ENCODE data around the gene NPC1. TPM values are rescaled to one million over a fixed set of nuclear protein-coding genes. Genes with fewer than 3 reads are reported as not detected.

NPC1 gene
- total RNA-seq, 1 donor from 2014 or later: 48.0 TPM

DNA sequence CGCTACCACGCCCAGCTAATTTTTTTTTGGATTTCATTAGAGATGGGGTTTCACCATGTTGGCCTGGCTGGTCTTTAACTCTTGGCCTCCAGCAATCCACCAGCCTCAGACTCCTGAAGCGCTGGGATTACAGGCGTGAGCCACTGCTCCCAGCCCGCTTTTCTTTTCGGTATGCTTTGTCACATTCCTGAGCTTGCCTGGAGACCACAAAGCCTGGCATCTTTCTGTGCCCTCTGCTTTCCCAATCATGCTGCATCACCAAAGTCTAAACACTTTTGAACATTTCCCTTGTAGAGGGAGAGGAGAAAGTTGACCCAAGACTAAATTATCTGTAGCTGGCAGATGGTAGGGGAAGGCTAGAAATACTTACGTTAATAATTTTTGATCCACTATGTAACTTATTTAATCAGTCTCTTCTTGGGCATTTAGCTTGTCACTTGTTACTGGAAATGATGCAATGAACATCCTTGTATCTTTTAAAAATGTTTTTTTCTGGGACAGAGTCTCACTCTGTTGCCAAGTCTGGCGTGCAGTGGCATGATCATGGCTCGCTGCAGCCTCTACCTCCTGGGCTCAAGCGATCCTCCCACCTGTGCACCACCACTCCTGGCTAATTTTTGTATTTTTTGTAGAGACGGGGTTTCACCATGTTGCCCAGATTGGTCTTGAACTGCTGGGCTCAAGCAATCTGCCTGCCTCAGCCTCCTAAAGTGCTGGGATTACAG, 2.7 kb upstream of the NPC1 start:
- H3K9me3 ChIP-seq (ENCODE audit: control insufficient read depth in 3 of 3, low read length in 3 of 3): no peaks in the 10 kb centered on the region
- no peak overlapping the region for H3K27ac ChIP-seq (ENCODE audit: low read depth, low read length)
- peaks cover 0 to 6% (median 0%) of the 10 kb centered on the region in 3 donors for H3K27me3 ChIP-seq (ENCODE audit: control insufficient read depth in 3 of 3, insufficient read depth in 3 of 3, low read length in 3 of 3)
- H3K9ac ChIP-seq (ENCODE audit: low read depth in 1 of 3, low read length in 3 of 3): no peak overlapping the region
- H3K4me1 ChIP-seq (ENCODE audit: control insufficient read depth in 3 of 3, insufficient read depth in 3 of 3, low read length in 3 of 3): peaks cover 15 to 17% (median 16%) of the 10 kb centered on the region in 3 donors
- H3K36me3 ChIP-seq (ENCODE audit: control insufficient read depth in 3 of 3, insufficient read depth in 3 of 3, low read length in 3 of 3): no peaks in the 10 kb centered on the region
- H3K4me3 ChIP-seq (ENCODE audit: low read length in 3 of 3): no peak overlapping the region

DNA sequence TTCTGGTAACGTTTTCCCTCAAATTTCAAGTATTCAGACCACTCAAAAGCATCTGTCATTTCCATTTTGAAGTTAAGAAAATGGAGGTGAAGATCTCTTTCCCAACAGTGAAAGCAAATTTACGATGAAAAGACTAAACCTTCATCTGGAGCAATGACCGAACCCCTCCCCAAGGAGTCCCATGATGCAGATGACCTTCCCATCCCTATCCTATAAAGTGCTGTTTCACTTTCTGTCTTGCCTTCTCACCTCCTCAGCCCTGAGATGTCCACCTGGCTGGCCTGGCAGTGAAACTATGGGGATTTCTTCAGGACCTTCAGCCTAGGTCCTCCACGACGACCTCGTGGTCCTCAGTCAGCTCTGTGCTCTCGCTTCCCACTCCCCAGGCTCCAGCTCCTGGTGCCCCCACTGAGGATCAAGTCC, 925 bp upstream of the NPC1 start:
- Histone ChIP-seq H3K9me3 (ENCODE audit: control insufficient read depth in 3 of 3, low read length in 3 of 3) (no peaks in the 10 kb centered on the region), H3K27me3 (ENCODE audit: control insufficient read depth in 3 of 3, insufficient read depth in 3 of 3, low read length in 3 of 3) (peaks cover 0 to 3% (median 0%) of the 10 kb centered on the region in 3 donors), H3K9ac (ENCODE audit: low read depth in 1 of 3, low read length in 3 of 3) (peak overlapping the region; percentile 30 to 60 (median 42)), H3K4me1 (ENCODE audit: control insufficient read depth in 3 of 3, insufficient read depth in 3 of 3, low read length in 3 of 3) (peaks cover 15 to 17% (median 16%) of the 10 kb centered on the region in 3 donors), H3K36me3 (ENCODE audit: control insufficient read depth in 3 of 3, insufficient read depth in 3 of 3, low read length in 3 of 3) (no peaks in the 10 kb centered on the region), H3K4me3 (ENCODE audit: low read length in 3 of 3) (peak overlapping the region; percentile 45 to 93 (median 69)), H3K27ac (ENCODE audit: low read depth, low read length) (peak overlapping the region; percentile 100)

DNA sequence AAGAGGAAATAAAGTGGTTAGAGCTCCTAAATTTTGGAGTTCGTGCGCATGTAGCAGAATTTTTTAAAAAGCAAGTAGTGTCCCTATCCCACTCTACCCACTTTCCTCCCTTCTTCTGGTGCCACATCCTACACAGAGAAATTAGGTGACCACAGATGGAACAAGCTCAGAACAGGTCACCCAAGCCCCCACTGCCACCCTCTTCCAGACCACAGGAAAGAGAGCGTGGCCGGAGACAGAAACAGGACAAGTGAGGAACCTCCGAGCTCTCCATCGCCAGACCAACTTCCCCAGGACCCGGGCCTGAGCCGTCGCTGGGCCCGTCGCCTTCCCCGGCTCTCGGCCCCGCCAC, 433 bp downstream of the NPC1 start:
- H3K9ac ChIP-seq (ENCODE audit: low read depth in 1 of 3, low read length in 3 of 3): peak overlapping the region; percentile 94 to 98 (median 97)
- H3K4me1 ChIP-seq (ENCODE audit: control insufficient read depth in 3 of 3, insufficient read depth in 3 of 3, low read length in 3 of 3): peaks cover 15 to 17% (median 16%) of the 10 kb centered on the region in 3 donors
- no peaks in the 10 kb centered on the region for H3K36me3 ChIP-seq (ENCODE audit: control insufficient read depth in 3 of 3, insufficient read depth in 3 of 3, low read length in 3 of 3)
- H3K4me3 ChIP-seq (ENCODE audit: low read length in 3 of 3): peak overlapping the region; percentile 89 to 93 (median 90)
- no peaks in the 10 kb centered on the region for H3K9me3 ChIP-seq (ENCODE audit: control insufficient read depth in 3 of 3, low read length in 3 of 3)
- peaks cover 0 to 3% (median 0%) of the 10 kb centered on the region in 3 donors for H3K27me3 ChIP-seq (ENCODE audit: control insufficient read depth in 3 of 3, insufficient read depth in 3 of 3, low read length in 3 of 3)
- H3K27ac ChIP-seq (ENCODE audit: low read depth, low read length): peak overlapping the region; percentile 100

DNA sequence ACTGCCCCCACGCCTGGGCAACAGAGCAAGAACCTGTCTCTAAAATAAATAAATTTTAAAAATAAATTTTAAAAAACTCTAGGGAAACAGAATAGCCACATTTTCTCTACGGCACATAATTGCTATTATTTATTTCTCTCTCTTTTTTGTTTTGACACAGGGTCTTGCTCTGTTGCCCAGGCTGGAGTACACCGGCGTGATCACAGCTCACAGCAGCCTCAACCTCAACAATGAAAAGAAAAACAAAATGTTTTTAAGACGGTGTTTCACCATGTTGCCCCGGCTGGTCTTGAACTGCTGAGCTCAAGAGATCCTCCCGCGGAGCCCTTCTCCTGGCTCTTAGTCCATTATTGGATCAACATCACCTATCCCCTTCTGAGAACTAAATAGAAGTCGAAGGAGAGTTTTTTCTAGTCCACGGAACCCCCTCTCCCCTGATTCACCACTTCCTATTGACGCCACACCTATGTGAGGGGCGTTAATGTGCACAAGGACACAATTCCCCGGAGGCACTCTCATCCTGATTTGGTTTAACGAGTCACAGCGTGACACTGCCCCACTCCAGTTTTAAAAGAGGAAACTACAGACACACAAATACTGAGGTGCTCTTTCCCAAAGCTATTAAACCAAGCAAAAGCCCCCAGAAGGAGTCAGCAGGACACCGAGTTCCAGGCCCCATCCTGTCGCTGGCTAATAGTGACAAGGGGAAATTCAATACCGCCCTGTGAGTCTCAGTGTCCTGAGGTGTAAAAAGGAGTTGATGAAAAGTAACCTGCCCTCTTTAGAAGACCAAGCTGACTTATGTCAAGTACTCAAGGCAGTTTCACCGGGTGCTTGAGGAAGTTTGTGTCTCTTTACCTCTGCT, 1.1 kb downstream of the NPC1 start:
- Histone ChIP-seq H3K27ac (ENCODE audit: low read depth, low read length) (peak overlapping the region; percentile 100), H3K9ac (ENCODE audit: low read depth in 1 of 3, low read length in 3 of 3) (peak overlapping the region; percentile 94 to 98 (median 97)), H3K27me3 (ENCODE audit: control insufficient read depth in 3 of 3, insufficient read depth in 3 of 3, low read length in 3 of 3) (peaks cover 0 to 3% (median 0%) of the 10 kb centered on the region in 3 donors), H3K9me3 (ENCODE audit: control insufficient read depth in 3 of 3, low read length in 3 of 3) (no peaks in the 10 kb centered on the region), H3K4me3 (ENCODE audit: low read length in 3 of 3) (peak overlapping the region; percentile 89 to 93 (median 90)), H3K4me1 (ENCODE audit: control insufficient read depth in 3 of 3, insufficient read depth in 3 of 3, low read length in 3 of 3) (peaks cover 15 to 20% (median 17%) of the 10 kb centered on the region in 3 donors), H3K36me3 (ENCODE audit: control insufficient read depth in 3 of 3, insufficient read depth in 3 of 3, low read length in 3 of 3) (peaks cover 0 to 2% (median 0%) of the 10 kb centered on the region in 3 donors)

DNA sequence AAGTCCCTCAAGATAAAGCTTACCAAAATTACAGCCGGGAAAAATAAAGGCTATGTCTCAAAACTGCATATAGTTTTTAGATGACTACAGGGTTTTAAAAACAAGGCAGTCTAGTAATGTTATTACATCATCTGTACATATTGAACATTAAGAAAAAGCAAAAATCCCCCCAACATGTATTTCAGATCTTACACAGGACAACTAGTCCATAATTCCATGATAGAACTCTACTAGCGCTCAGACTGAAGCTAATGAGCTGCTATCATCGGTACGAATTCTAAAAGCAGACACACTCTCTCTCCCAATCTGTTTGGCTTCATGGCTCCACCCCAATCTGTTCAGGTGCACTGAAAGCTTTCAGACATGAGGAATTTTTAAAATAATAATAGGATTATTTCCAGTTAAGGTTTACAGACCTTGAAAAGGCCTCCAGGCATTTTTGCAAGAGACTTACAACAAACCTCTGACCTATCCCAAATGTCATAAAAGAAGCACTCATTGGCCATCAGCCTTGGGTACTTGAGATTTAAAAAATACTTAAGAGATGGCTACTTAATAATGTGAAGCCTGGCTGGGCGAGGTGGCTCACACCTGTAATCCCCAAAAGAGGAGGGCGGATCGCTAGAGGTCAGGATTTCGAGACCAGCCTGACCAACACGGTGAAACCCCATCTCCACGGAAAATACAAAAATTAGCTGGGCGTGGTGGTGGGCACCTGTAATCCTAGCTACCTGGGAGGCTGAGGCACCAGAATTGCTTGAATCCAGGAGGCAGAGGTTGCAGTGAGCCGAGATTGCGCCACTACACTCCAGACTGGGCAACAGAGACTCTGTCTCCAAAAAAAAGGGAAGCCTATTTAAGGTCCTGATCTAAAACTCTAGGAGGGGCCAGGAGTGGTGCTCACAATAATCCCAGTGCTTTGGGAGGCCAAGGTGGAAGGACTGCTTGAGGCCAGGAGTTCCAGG, 2.0 kb downstream of the NPC1 start:
- Histone ChIP-seq H3K9ac (ENCODE audit: low read depth in 1 of 3, low read length in 3 of 3) (no peak overlapping the region), H3K36me3 (ENCODE audit: control insufficient read depth in 3 of 3, insufficient read depth in 3 of 3, low read length in 3 of 3) (peaks cover 0 to 2% (median 0%) of the 10 kb centered on the region in 3 donors), H3K4me1 (ENCODE audit: control insufficient read depth in 3 of 3, insufficient read depth in 3 of 3, low read length in 3 of 3) (peaks cover 17 to 20% (median 17%) of the 10 kb centered on the region in 3 donors), H3K9me3 (ENCODE audit: control insufficient read depth in 3 of 3, low read length in 3 of 3) (no peaks in the 10 kb centered on the region), H3K4me3 (ENCODE audit: low read length in 3 of 3) (no peak overlapping the region), H3K27me3 (ENCODE audit: control insufficient read depth in 3 of 3, insufficient read depth in 3 of 3, low read length in 3 of 3) (peaks cover 0 to 3% (median 0%) of the 10 kb centered on the region in 3 donors), H3K27ac (ENCODE audit: low read depth, low read length) (no peak overlapping the region)

DNA sequence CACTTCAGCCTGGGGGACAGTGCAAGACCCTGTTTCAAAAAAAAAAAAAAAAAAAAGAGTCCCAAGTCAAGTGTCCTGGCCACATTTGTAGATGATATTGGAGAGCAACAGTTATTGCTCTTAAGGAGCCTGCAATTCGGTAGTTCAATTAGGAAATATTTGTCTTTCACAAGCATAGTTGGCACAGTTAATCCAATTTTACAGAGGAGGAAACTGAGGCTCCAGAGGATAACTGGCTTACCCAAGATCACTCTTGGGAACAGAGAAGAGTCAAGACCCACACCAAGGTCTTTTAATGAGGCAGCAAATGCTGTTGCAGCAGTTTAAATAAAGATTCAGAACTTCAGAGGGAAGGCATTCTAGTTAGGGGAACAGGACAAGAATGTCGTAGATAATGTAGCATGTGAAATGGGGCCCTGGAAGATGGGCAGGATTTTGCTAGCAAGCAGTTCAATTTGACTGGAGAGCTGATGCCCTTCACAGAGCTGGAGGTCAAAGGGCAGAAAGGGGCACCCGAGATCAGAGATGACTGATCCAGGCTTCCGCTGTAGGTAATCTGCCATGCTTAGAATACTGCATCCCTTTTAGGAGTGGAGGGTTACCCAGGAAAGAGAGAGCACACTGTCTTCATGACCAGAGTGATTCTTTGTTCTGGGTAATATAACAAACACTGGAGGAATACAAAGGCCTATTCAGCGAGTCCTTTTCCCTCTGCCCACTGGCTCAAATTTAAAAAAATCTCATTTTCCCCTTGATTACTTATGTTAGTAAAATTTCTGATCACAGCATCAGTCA, 3.0 kb downstream of the NPC1 start:
- Histone ChIP-seq H3K9ac (ENCODE audit: low read depth in 1 of 3, low read length in 3 of 3) (no peak overlapping the region), H3K27ac (ENCODE audit: low read depth, low read length) (no peak overlapping the region), H3K27me3 (ENCODE audit: control insufficient read depth in 3 of 3, insufficient read depth in 3 of 3, low read length in 3 of 3) (no peaks in the 10 kb centered on the region), H3K4me3 (ENCODE audit: low read length in 3 of 3) (no peak overlapping the region), H3K4me1 (ENCODE audit: control insufficient read depth in 3 of 3, insufficient read depth in 3 of 3, low read length in 3 of 3) (peaks cover 17 to 20% (median 17%) of the 10 kb centered on the region in 3 donors), H3K36me3 (ENCODE audit: control insufficient read depth in 3 of 3, insufficient read depth in 3 of 3, low read length in 3 of 3) (peaks cover 0 to 2% (median 0%) of the 10 kb centered on the region in 3 donors), H3K9me3 (ENCODE audit: control insufficient read depth in 3 of 3, low read length in 3 of 3) (no peaks in the 10 kb centered on the region)

DNA sequence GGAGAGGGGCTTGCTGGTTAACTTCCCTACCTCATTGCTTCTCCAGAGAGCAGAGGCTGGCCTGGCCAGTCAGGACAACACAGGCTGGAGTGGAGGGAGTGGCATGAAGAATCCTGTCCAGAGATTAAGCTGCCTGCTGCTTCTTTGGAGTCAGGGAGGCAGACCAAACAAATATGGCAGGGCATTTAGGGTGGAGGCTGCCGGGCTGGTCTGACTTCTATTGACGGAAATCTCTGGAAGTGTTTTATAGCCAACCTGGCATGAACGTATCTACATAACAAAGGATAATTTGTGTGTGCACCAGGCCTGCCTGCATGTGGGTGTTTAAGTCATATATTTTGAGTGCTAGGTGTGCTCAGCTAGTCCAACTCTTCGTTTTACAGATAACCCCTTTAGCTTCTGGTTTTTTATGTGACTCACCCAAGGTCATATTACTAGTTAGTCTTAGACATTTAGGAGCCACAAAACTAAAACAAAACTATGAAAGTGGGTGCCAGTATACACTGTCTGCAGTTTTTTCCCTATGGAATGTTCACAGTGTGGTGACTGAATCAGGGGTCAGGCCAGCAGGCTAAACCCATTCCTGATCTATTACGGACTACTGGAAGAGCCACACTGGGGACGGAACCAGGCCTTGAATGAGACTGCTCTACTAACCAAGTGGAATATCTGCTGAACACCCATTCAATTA, 5.5 kb downstream of the NPC1 start:
- Histone ChIP-seq H3K27me3 (ENCODE audit: control insufficient read depth in 3 of 3, insufficient read depth in 3 of 3, low read length in 3 of 3) (no peaks in the 10 kb centered on the region), H3K4me3 (ENCODE audit: low read length in 3 of 3) (no peak overlapping the region), H3K9ac (ENCODE audit: low read depth in 1 of 3, low read length in 3 of 3) (no peak overlapping the region), H3K36me3 (ENCODE audit: control insufficient read depth in 3 of 3, insufficient read depth in 3 of 3, low read length in 3 of 3) (peaks cover 0 to 4% (median 2%) of the 10 kb centered on the region in 3 donors), H3K9me3 (ENCODE audit: control insufficient read depth in 3 of 3, low read length in 3 of 3) (no peaks in the 10 kb centered on the region), H3K27ac (ENCODE audit: low read depth, low read length) (no peak overlapping the region), H3K4me1 (ENCODE audit: control insufficient read depth in 3 of 3, insufficient read depth in 3 of 3, low read length in 3 of 3) (peaks cover 9 to 15% (median 9%) of the 10 kb centered on the region in 3 donors)

DNA sequence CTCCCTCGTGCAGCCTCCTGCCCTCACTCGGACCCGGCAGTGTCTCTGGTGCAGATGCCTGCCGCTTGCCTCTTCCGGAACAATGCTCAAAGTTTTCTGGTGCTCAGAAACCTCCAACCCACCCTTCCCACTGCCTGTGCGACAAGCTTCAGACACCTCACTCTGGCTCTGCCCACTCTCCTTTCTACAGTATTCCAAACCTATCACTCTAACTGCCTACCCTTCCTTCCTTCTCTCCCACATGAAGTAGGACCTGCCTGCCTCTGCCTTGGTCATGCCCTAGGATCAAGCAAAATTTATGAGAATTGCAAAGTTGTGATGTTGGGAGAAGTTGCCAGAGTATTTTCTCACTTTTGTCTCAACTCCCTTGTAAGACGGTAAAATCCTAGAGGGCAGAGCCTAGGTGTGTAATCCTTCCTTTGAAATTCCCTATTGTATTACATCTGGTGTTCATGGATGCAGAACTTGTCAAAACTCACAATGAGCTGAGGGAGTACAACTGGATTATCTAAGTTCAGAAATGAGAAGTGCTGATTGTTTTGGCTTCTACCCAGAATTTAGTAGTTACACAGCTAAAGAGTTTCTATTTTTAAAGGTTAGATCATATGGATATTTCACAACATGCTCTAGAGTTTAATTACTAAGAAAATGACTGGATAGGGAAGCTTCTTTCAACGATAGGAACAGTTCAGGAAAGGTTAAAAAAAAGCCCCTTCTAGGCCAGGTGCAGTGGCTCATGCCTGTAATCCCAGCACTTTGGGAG, 7.2 kb downstream of the NPC1 start:
- Histone ChIP-seq H3K4me1 (ENCODE audit: control insufficient read depth in 3 of 3, insufficient read depth in 3 of 3, low read length in 3 of 3) (peaks cover 6 to 12% (median 10%) of the 10 kb centered on the region in 3 donors), H3K4me3 (ENCODE audit: low read length in 3 of 3) (no peak overlapping the region), H3K36me3 (ENCODE audit: control insufficient read depth in 3 of 3, insufficient read depth in 3 of 3, low read length in 3 of 3) (peaks cover 0 to 9% (median 2%) of the 10 kb centered on the region in 3 donors), H3K9me3 (ENCODE audit: control insufficient read depth in 3 of 3, low read length in 3 of 3) (no peaks in the 10 kb centered on the region), H3K9ac (ENCODE audit: low read depth in 1 of 3, low read length in 3 of 3) (no peak overlapping the region), H3K27ac (ENCODE audit: low read depth, low read length) (no peak overlapping the region), H3K27me3 (ENCODE audit: control insufficient read depth in 3 of 3, insufficient read depth in 3 of 3, low read length in 3 of 3) (no peaks in the 10 kb centered on the region)
